HG03280 (cell line): ENCODE results near the gene RPL41.
"Not testable (repeated sequence)": the region's sequence is repeated elsewhere in the genome, so short reads cannot be mapped to it uniquely, and the experiment has no call there.

Source experiments
- ATAC-seq: cut with Tn5 transposase; IDR thresholded peaks from one replicate; pipeline ENCODE4 v1.9.1; 2021; ENCODE audit warnings: mild to moderate bottlenecking, moderate library complexity; ENCODE audit not compliant: unreplicated experiment

RPL41 gene

DNA sequence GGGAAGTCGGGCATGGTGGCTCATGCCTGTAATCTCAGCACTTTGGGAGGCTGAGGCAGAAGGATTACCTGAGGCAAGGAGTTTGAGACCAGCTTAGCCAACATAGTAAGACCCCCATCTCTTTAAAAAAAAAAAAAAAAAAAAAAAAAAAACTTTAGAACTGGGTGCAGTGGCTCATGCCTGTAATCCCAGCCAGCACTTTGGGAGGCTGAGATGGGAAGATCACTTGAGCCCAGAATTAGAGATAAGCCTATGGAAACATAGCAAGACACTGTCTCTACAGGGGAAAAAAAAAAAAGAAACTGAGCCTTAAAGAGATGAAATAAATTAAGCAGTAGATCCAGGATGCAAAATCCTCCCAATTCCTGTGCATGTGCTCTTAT, 13.8 kb upstream of the RPL41 start:
- ATAC-seq: no peak

DNA sequence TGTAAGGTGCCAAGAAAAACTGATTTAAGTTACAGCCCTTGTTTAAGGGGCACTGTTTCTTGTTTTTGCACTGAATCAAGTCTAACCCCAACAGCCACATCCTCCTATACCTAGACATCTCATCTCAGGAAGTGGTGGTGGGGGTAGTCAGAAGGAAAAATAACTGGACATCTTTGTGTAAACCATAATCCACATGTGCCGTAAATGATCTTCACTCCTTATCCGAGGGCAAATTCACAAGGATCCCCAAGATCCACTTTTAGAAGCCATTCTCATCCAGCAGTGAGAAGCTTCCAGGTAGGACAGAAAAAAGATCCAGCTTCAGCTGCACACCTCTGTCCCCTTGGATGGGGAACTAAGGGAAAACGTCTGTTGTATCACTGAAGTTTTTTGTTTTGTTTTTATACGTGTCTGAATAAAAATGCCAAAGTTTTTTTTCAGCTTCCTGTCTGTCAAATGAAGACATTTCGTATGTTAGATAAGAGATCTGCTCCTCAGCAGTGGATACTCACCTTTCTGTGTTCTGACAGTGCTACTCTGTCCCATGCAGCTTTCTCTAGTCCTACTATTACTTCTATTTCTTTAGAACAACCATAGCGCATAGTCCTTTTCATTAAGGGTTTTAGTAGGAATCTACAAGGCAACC, 13.2 kb upstream of the RPL41 start:
- no peak for ATAC-seq

DNA sequence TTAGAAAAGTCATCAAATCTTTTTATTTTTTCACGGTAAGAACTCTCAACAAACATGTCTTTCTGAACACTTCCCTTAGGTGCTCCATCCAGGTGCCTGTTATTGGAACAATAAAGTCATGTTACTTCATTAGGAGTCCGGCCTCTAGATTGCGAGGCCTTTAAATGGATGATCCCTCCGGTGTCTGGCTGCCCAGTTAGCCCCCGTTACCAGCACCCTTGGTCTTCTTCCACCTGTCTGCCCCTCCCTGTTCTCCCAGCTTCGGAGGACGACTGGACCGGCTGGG, 12.7 kb upstream of the RPL41 start:
- ATAC-seq: no peak

DNA sequence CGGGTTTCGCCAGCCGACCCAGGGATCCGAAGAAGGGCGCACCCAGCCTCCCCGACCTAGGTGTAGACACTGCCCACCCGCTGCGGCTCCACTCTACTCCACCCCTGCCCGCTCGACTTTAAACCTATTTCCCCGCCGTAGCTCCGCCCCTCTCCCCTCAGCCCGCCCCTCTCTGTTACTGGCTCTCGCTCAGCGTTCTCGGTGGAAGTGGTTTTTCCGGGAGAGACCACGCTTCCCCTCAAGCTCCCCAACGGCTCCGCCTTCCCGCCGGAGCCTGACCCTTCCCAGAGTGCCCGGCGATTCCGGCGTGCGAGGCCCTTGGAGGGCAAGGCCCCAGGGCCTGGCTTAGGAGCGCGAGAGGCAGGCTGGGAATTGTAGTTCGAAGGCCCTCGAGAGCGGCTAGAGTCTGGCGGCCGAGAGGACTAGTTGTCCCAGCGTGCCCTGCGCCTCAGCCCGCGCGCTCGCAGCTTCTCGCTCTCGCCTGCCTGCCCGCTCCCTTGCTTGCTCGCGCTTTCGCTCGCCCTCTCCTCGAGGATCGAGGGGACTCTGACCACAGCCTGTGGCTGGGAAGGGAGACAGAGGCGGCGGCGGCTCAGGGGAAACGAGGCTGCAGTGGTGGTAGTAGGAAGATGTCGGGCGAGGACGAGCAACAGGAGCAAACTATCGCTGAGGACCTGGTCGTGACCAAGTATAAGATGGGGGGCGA, 12.2 kb upstream of the RPL41 start, which contains the start of gene PA2G4:
PA2G4 (plus strand) TSS at position 451 of the 706 bp plus-strand sequence; CDS start at position 630, 179 bp downstream.
- ATAC-seq: peak; percentile 93

DNA sequence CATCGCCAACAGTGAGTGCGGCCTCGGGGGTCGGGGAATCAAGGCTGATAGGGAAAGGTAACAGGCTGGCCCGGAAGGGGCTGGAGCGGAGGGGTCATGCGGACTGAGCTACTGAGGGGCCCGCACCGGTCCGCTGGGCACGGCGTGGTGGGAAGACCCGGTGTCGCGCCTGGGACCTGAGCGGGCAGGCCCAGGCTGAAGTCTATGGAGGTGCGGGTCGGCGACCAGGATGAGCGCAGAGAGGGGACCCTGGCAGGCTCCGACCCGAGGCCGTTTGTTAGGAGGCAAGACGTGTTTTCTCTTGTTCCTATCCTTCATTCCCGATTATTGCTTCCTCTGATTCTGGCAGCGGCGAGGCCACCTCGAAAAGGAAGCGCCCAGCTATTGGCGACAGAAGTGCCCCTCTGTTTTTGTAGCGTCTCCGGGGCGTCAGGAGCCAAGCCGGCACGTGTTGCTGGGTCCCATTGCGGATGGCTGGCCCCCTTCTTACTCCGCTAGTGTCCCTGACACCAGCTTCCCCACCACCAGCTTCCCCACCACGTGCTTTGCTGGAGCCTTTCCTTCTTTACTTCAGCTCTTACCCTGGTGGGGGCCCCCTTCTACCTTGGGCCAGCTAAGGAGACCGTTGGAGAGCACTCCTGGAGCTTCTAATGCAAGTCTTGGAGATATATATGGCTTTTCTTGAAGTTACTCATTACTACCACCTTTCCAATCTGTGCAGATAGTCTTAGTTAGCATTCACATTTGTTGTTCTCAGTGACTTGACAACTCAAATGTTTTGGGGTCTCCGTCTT, 11.4 kb upstream of the RPL41 start:
- ATAC-seq: peak; percentile 13

DNA sequence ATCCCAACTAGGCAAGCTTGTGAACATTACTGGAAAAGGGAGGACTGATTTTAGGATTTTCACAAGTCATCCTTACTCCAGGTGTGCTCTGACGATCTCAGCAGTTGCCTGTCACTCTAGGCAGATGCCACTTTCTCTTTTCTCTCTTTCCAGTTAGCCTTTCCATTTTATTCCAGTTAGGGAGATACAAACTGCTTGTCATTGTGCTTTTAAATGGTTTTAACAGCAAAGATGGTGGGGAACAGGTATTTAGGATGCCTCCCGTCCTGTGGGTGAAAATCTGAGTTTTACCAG, 10.9 kb upstream of the RPL41 start:
- ATAC-seq: no peak

DNA sequence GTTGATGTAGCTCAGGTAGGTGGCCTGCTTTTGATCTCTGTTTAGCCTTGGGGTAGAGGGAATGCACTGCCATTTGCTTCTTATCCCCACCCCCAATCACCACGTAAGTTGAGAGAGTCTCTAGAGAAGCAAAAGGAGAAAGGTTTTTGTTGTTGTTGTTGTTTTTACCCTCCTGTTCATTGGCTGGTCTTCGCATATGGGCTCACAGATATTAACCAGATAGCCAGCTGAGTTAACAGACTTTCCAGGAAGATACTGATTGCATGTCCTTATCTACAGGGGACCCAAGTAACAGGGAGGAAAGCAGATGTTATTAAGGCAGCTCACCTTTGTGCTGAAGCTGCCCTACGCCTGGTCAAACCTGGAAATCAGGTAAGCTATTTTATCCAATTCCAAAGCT, 9.2 kb upstream of the RPL41 start:
- ATAC-seq: no peak

DNA sequence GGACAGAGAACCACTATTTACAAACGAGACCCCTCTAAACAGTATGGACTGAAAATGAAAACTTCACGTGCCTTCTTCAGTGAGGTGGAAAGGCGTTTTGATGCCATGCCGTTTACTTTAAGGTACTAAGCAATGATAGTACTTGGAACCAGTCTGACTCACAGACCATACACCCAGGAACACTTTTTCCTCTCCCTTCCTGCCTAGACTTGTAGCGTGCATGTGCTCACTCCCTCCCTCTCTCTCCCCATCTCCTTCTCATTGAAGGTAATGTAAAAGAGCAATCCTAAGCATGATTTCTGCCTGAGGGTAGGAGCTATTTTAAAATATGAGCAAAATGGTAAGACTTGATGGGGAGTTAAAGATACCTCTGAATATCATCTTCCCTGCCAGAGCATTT, 5.9 kb upstream of the RPL41 start:
- ATAC-seq: no peak

DNA sequence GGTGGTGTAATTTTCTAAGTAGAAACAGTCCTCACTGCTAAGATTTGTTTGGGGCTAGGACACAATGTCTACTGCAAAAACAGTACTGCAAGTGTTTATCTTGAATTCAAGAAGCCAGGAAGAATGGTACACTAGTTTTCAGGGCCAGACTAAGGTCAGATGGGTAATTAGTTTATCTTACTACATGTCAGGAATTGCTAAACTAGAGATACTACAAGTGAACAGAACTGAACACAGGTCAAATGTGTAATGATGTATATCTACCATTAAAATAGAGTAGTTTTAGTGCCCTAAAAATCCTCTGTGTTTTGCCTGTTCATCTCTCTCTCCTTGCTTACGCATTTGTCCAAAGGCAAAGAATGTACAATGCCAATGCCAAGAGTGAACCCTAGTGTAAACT, 2.3 kb upstream of the RPL41 start:
- ATAC-seq: no peak

DNA sequence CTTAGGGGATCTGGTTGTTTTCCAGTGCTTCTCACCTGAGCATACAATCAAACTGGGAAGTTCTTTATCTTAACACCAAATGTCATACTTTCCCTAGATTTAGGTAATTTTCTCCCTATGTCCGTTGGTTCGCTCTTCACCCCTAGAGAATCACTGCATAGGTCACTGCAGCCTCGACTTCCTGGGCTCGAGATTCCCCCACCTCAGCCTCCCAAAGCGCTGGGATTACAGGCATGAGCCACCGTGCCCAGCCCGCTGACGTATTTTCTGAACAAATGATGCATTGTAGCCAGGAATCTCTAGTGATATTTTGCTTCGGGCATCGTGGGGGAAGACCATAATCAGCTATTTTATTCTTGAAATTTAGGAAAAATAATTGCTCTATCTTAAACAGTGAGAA, 1.1 kb upstream of the RPL41 start:
- no peak for ATAC-seq

DNA sequence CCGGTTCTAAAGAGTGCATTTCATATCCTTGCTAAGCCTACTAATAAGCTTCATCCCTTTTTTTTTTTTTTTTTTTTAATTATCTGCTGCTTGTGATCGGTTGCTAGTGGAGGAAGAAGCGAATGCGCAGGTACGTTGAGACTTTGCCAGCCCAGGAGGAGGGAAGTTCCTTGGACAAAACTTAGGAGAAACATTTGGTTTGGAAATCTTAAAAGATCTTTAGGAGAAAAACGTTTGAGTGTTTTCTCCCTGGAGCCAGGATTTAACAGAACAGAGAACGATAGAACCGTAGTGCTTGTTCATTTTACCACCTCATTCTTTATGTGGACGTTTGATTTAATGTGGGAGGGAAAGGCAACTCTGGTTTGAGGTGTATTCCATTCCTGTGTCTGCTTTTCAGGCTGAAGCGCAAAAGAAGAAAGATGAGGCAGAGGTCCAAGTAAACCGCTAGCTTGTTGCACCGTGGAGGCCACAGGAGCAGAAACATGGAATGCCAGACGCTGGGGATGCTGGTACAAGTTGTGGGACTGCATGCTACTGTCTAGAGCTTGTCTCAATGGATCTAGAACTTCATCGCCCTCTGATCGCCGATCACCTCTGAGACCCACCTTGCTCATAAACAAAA, 761 bp downstream of the RPL41 start:
- ATAC-seq: not testable (repeated sequence)

DNA sequence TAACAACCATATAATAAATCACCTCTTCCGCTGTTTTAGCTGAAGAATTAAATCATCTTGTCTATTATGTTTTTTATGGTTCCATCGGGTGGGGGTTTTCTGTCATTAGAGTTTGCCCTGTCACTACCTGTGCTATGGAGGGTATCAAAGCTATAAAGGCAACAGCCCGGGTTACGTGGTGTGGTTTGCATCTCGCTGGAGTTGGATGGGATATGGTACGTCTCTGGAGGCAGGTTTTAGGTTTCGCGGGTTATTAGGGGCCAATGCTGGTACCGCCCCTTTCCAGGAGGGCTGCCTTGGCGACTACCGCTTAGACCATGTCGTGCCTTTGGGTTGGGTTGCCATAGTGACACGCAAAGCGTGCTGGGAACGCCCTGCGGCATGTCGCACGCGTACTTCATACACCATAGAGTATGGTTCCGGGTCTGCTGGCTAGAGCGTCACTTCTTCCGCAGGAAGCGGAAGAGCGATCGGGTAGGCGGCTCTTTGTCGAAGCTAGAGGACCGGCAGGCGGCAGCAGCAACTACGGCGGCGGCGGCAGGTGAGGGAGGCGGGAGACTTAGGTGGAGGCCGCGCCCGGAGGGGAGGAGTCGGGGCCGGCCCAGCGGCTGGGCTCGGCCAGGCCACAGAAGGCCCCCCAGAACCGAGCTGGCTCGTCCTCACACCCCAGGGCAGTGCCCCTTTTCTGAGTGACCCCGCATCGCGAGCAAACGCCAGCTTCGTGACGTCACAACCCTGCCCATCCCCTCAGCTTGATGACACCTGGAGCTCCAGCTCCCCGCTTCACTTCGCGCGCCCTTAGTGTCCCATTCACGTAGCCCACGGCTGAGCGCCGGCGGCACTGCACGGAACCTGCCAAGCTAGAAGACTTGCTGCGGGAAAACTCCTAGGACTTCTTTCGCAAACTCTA, 1.6 kb downstream of the RPL41 start, which contains the start of gene ZC3H10:
ZC3H10 (plus strand) TSS at position 489 of the 910 bp plus-strand sequence. CDS start 2,297 bp downstream, outside the sequence.
- peak; percentile 85 for ATAC-seq

DNA sequence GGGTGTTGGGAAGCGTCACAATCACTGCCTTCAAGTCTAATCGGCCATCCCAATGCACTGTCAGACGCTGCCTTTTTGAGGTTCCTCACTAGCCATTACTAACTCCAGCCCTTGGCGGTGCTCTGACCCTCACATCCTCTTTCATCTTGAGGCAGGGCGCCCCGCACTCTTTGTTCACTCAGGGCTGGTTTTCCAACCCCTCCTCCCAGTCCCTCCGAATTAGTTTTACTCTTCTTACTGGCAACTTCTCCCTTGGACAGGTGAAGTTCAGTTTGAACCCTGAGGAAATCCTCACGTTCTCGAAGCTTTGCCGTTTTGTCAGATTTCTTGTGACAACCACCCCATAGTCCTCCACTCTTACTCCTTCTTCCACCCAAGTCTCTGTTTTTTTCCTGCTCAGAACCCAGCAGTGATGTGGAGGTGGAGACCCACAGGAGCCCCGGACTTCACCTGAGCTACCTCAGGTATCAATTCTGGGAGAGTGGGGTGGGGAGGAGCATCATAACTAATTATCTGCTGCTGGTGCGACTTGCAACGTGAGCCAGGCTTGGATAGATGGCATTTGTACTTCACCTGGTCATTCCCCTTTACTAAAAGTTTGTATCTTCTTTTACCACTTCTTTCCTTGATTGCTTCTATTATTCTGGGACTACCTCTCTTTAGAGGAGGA, 2.4 kb downstream of the RPL41 start:
- peak; percentile 6 for ATAC-seq

DNA sequence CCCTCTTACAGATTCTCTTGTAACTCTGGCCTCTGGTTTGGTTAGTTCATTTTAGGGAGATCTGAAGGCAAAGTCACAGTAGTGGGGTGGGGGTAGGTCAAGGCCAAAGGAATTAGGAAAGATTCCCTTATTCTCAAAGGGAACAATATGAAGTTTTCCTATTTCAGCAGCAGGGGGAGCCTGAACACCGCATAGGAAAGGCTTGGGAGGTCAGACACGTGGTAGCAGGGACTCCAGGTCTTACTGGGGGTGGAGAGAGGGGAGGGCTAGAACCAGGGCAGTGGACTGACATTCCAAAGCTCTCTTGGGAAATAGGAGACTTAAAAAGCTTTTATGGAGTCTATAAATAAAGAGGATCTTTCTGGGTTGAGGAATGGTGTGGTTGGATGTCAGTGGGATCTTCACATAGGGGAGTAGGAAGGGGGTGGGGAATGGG, 2.9 kb downstream of the RPL41 start:
- ATAC-seq: no peak

DNA sequence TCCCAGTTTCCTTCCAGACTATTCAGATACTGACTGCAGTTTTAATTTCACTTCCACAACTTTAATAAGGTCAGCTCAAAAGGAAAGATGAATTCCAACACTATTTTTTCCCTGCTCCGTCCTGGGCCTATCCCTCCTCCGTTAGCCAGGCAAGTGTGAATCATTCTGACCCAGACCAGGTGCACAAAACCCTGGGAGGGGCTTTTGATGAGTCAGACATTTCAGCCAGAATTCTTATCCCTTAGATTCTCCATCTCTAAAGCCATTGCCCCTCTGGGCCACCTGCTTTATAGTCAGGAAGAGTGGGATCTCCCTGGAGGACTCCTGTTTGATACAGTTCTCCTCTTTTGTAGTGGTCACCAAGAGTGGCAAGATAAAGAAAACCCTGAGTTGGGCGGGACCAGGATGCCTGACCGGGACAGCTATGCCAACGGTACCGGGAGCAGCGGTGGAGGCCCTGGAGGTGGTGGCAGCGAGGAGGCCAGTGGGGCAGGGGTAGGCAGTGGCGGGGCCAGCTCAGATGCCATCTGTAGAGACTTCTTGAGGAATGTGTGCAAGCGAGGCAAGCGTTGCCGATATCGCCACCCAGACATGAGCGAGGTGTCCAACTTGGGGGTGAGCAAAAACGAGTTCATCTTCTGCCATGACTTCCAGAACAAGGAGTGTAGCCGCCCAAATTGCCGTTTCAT, 3.9 kb downstream of the RPL41 start:
- no peak for ATAC-seq

DNA sequence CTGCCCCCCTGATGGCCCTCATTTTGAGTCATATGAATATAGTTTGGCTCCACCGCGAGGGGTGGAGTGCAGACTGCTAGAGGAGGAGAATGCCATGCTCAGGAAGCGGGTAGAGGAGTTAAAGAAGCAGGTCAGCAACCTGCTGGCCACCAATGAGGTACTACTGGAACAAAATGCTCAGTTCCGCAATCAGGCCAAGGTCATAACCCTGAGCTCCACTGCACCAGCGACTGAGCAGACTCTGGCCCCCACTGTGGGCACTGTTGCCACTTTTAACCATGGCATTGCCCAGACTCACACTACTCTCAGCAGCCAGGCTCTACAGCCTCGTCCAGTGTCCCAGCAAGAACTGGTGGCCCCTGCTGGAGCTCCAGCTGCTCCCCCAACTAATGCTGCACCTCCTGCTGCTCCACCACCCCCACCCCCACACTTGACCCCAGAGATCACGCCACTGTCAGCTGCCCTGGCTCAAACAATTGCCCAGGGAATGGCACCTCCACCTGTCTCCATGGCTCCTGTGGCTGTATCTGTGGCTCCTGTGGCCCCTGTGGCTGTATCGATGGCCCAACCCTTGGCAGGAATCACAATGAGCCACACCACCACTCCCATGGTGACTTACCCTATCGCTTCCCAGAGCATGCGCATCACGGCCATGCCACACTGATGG, 4.9 kb downstream of the RPL41 start:
- ATAC-seq: no peak

DNA sequence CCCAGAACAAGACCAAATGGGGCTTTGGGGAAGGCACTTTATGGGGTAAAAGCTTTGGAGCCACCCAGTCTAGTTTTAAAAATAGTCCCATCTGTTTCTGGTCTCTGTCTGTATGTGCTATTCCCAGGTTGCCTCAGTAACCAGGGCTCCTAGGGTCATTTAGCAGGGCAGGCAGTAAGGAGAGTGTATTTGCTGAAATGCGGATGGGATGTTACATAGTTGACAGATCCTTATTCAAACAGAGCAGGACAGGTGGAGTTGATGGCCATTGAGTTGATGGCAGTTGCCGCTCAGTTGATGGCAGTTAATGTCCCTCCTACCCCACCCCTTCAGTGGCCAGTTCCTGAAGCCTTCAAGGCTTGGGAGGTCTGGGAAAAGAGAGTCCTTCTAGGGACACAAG, 6.2 kb downstream of the RPL41 start:
- ATAC-seq: no peak

DNA sequence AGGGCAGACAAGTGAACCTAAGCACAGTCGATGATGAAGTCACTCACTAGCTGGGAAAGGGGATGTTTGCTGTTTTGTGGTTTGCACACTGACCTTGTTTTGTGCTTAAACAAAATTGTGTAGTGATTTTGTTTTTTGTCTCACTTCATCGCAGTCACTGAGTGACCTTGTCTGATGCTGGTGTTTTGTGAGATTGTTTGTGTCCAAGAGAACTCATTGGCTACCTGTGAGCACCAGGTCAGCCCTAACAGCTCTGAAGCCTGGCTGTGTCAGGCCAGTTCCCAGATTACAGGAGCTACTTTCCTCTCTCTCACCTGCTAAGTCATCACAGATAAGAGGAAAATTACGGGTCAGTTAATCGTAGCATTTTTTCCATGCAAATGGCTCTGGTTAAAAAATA, 7.7 kb downstream of the RPL41 start:
- ATAC-seq: no peak

DNA sequence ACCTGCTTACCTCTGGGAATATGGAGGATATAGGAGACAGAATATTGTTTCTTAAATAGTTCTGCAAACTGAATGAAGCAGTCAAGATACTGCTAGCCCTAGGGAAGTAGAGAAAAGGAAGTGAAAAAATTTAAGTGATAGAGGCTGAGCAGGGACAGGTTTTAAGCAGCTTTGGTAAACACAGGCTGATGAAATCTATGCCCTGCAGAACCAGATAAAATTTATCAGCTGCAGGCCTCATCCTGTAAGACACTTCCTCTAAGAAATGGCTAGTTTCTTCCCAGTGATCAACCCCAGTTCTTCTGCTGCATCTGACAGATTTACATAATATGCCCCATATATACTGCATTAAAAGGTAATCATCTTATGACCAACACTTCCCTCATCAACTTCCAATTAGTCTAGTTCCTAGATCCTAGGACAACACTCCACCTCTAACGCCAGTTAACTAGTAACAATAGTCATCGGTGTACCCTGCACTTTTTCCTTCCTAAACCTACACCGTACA, 10.4 kb downstream of the RPL41 start:
- ATAC-seq: no peak
